CD14-positive monocyte (primary cell): ENCODE data around the gene CNPY2. TPM values are rescaled to one million over a fixed set of nuclear protein-coding genes. Genes with fewer than 3 reads are reported as not detected.
A peak's percentile ranks its signal among the peaks of the same experiment; 100 is the strongest.

ENCODE experiments used
- DNase-seq, 3 donors: peaks; one replicate each; pipeline ENCODE4 v3.0.0-alpha.2; 2011 to 2022
- H2AFZ ChIP-seq: 2 replicates; pipeline ENCODE4 v1.6.0; 2012; ENCODE audit warnings: mild to moderate bottlenecking, low read depth, low read length, inconsistent platforms; ENCODE audit not compliant: insufficient read depth, poor library complexity, severe bottlenecking
- H3K27ac ChIP-seq, 2 donors: 1 replicate in 1 of 2; 2 replicates in 1 of 2; pipeline ENCODE4 v1.5.1; 2012 to 2013; ENCODE audit warnings: low read length in 2 of 2, control low read depth in 1 of 2, inconsistent platforms in 1 of 2, low read depth in 1 of 2, mild to moderate bottlenecking in 1 of 2
- H3K27me3 ChIP-seq, 2 donors: one replicate each; pipeline versions ENCODE4 v1.6.0 to v1.6.1; 2011 to 2013; ENCODE audit warnings: low read length in 2 of 2; ENCODE audit not compliant: control insufficient read depth in 2 of 2, insufficient read depth in 2 of 2
- H3K36me3 ChIP-seq, 2 donors: replicated peaks in 1 of 2; 1 replicate in 1 of 2; 2 replicates in 1 of 2; pipeline versions ENCODE4 v1.5.1 to v1.6.1; 2012 to 2013; ENCODE audit warnings: low read length in 2 of 2, control low read depth in 1 of 2, inconsistent platforms in 1 of 2, mild to moderate bottlenecking in 1 of 2; ENCODE audit not compliant: insufficient read depth in 2 of 2, control insufficient read depth in 1 of 2
- H3K4me1 ChIP-seq, 2 donors: 1 replicate in 1 of 2; 2 replicates in 1 of 2; pipeline versions ENCODE4 v1.5.1 to v1.6.1; 2012 to 2013; ENCODE audit warnings: low read length in 2 of 2, control low read depth in 1 of 2, inconsistent platforms in 1 of 2, mild to moderate bottlenecking in 1 of 2, moderate library complexity in 1 of 2; ENCODE audit not compliant: insufficient read depth in 2 of 2, control insufficient read depth in 1 of 2
- H3K4me2 ChIP-seq: replicated peaks from 2 replicates; pipeline ENCODE3; 2012; ENCODE audit warnings: low read length, moderate library complexity, mild to moderate bottlenecking; ENCODE audit not compliant: poor library complexity, severe bottlenecking; ENCODE audit errors: extremely low read depth
- H3K4me3 ChIP-seq, 3 experiments: fragments of 200-600 bp in 1 of 3; sonication (generic) in 1 of 3; replicated peaks in 1 of 3; 1 replicate in 2 of 3; 2 replicates in 1 of 3; pipeline ENCODE4 v1.5.1; 2011 to 2013; ENCODE audit warnings: low read length in 3 of 3, mild to moderate bottlenecking in 3 of 3, control low read depth in 2 of 3, low read depth in 2 of 3, inconsistent platforms in 1 of 3, moderate library complexity in 1 of 3
- H3K79me2 ChIP-seq: 2 replicates; pipeline ENCODE4 v1.6.0; 2012; ENCODE audit warnings: mild to moderate bottlenecking, control low read depth, inconsistent platforms, low read length, moderate library complexity; ENCODE audit not compliant: insufficient read depth
- H3K9ac ChIP-seq: 2 replicates; pipeline ENCODE4 v1.6.0; 2017; ENCODE audit warnings: low read length, mild to moderate bottlenecking; ENCODE audit not compliant: insufficient read depth, poor library complexity, severe bottlenecking
- H3K9me3 ChIP-seq, 2 donors: replicated peaks in 1 of 2; 1 replicate in 1 of 2; 2 replicates in 1 of 2; pipeline versions ENCODE4 v1.5.1 to v1.6.1; 2012 to 2013; ENCODE audit warnings: low read length in 2 of 2, control low read depth in 1 of 2; ENCODE audit not compliant: control insufficient read depth in 1 of 2, insufficient read depth in 1 of 2
- H4K20me1 ChIP-seq: 2 replicates; pipeline ENCODE4 v1.6.0; 2012; ENCODE audit warnings: mild to moderate bottlenecking, low read length, control low read depth, moderate library complexity; ENCODE audit not compliant: insufficient read depth
- H3K27ac Mint-ChIP-seq, 7 donors: one replicate each; pipeline ENCODE4 v1.8.0; 2020; ENCODE audit warnings: mild to moderate bottlenecking in 7 of 7, mixed read lengths in 7 of 7, moderate library complexity in 6 of 7, inconsistent platforms in 2 of 7
- H3K27me3 Mint-ChIP-seq, 3 donors: one replicate each; pipeline ENCODE4 v1.8.0; 2021 to 2022; ENCODE audit warnings: low read depth in 3 of 3, mild to moderate bottlenecking in 3 of 3, mixed read lengths in 3 of 3, moderate library complexity in 3 of 3, inconsistent platforms in 1 of 3
- H3K36me3 Mint-ChIP-seq, 2 donors: one replicate each; pipeline ENCODE4 v1.8.0; 2020; ENCODE audit warnings: mixed read lengths in 2 of 2, inconsistent platforms in 1 of 2, mild to moderate bottlenecking in 1 of 2
- H3K4me1 Mint-ChIP-seq: one replicate; pipeline ENCODE4 v1.8.0; 2020; ENCODE audit warnings: mild to moderate bottlenecking, mixed read lengths
- H3K4me3 Mint-ChIP-seq, 2 donors: one replicate each; pipeline ENCODE4 v1.8.0; 2020; ENCODE audit warnings: mild to moderate bottlenecking in 2 of 2, mixed read lengths in 2 of 2, moderate library complexity in 1 of 2
- H3K9me3 Mint-ChIP-seq, 7 donors: one replicate each; pipeline ENCODE4 v1.8.0; 2020 to 2022; ENCODE audit warnings: mixed read lengths in 7 of 7, mild to moderate bottlenecking in 6 of 7, moderate library complexity in 6 of 7, inconsistent platforms in 2 of 7
- WGBS: methylation state at CpG from one replicate; pipeline ENCODE4 v1.1.5; 2013; ENCODE audit warnings: missing lambda C conversion rate; ENCODE audit not compliant: insufficient coverage; 5-methylcytosine and 5-hydroxymethylcytosine counted together
- intact Hi-C, 2 donors: fragments of 100-400 bp; cut with micrococcal nuclease; formaldehyde crosslinking; loops; one replicate each; pipeline versions ENCODE4 v1.15.0 to v1.15.1; 2023
- polyA plus RNA-seq, 3 donors: library from polyadenylated mRNA; depleted of rRNA in 1 of 3; unstranded in 2 of 3; stranded (reverse) in 1 of 3; fragments of 300-500 nt in 2 of 3; fragments of >200 nt in 1 of 3; fragmentation: Illumina TruSeq in 2 of 3; gene quantifications; 1 replicate in 2 of 3; 2 replicates in 1 of 3; pipeline ENCODE4 v1.2.3, GENCODE V29; 2012 to 2021
- TF ChIP-seq, protein P1 (sequence below): fragments of 200-600 bp; IDR thresholded peaks from one replicate; pipeline ENCODE4 v1.8.0; 2022; ENCODE audit warnings: antibody characterized with exemption, mild to moderate bottlenecking

The CNPY2 gene
- polyA plus RNA-seq, 3 donors, result 50.4 to 122 (median 121) TPM

DNA sequence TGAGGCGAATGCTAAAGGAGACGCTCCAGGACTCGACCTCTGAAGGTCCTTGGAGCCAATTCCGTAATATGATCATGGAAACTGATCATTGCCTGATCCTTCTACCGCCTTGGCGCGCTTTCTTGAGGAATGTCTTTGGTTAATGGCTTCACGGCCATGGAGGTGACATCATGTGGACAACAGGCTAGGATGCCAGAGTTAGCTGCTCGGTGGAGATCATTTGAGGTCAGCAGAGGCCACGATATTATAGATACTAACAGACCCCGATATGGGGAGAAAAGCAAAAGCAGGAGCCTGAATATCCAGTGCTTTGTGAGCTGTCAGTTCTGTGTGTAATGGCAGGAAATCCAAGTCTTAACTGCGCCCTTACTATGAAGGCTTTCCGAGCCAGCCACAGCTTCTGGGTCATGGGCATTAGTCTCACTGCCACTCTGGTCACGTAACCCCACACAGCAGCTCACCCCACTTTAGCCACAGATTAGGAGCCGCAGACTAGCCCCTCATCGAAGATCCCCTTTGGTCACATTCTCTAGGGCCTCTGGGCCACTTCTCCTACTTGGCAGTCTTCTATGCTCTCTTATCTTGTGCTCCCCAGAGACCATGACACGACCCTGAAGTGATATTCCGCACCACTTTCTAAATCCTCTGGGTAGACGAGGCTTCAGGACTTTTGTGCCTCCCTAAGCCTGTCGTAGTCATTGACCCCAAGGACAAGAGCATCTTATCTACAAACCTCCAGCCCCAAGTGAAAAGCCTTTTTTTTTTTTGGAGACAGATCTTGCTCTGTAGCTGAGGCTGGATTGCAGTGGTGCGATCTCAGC lies 14.9 kb downstream of the CNPY2 start:
- Histone ChIP-seq H3K36me3 (peaks cover 7 to 29% of the 10 kb centered on the region in 2 donors), H3K4me2 (peak overlapping the region; percentile 99), H3K9me3 (no peaks in the 10 kb centered on the region), H4K20me1 (peaks cover 39% of the 10 kb centered on the region), H3K4me3 (peak overlapping the region in 2 of 3 experiments; percentile 7 to 84), H3K27me3 (no peaks in the 10 kb centered on the region), H2AFZ (peak overlapping the region; percentile 86), H3K9ac (peak overlapping the region; percentile 94), H3K79me2 (peaks cover 53% of the 10 kb centered on the region), H3K4me1 (peaks cover 41 to 49% of the 10 kb centered on the region in 2 donors), H3K27ac (peak overlapping the region; percentile 84 to 95)
- intact Hi-C loops, result loop anchor here (2.0 kb wide), 2 partner anchors 14 to 60 kb away; partner anchors contain the start of genes CNPY2 (in 1 of the 2) and STAT2 (in 1 of the 2)
- DNase-seq, result no peak
- Mint-ChIP-seq H3K36me3 (peaks cover 16 to 25% of the 10 kb centered on the region in 2 donors), H3K9me3 (no peaks in the 10 kb centered on the region), H3K4me3 (peak overlapping the region; percentile 86 to 93), H3K27me3 (peaks cover 0 to 2% (median 0%) of the 10 kb centered on the region in 3 donors), H3K27ac (peak overlapping the region; percentile 94 to 97 (median 96)), H3K4me1 (peaks cover 50% of the 10 kb centered on the region)
- TF ChIP-seq, protein P1, sequence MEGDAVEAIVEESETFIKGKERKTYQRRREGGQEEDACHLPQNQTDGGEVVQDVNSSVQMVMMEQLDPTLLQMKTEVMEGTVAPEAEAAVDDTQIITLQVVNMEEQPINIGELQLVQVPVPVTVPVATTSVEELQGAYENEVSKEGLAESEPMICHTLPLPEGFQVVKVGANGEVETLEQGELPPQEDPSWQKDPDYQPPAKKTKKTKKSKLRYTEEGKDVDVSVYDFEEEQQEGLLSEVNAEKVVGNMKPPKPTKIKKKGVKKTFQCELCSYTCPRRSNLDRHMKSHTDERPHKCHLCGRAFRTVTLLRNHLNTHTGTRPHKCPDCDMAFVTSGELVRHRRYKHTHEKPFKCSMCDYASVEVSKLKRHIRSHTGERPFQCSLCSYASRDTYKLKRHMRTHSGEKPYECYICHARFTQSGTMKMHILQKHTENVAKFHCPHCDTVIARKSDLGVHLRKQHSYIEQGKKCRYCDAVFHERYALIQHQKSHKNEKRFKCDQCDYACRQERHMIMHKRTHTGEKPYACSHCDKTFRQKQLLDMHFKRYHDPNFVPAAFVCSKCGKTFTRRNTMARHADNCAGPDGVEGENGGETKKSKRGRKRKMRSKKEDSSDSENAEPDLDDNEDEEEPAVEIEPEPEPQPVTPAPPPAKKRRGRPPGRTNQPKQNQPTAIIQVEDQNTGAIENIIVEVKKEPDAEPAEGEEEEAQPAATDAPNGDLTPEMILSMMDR, result no peak
- WGBS, result 62% methylated on average over 19 of the region's 21 CpGs

- DNase-seq, result peak; percentile 97 to 98 (median 98)
- TF ChIP-seq, protein P1, result no peak
- Histone ChIP-seq H2AFZ (peak within 1 kb of the TSS; percentile 86), H3K9me3 (no peaks in the 10 kb centered on the region), H3K27me3 (no peaks in the 10 kb centered on the region), H3K9ac (peak within 1 kb of the TSS; percentile 94), H3K4me2 (peak within 1 kb of the TSS; percentile 99), H3K79me2 (peaks cover 61% of the 10 kb centered on the region), H3K4me3 (peak within 1 kb of the TSS; percentile 61 to 84 (median 66)), H3K27ac (peak within 1 kb of the TSS; percentile 84 to 95), H3K4me1 (peaks cover 41 to 49% of the 10 kb centered on the region in 2 donors), H4K20me1 (peaks cover 46% of the 10 kb centered on the region), H3K36me3 (peaks cover 5 to 23% of the 10 kb centered on the region in 2 donors)
- Mint-ChIP-seq H3K36me3 (peaks cover 11 to 25% of the 10 kb centered on the region in 2 donors), H3K27me3 (peaks cover 0 to 2% (median 0%) of the 10 kb centered on the region in 3 donors), H3K9me3 (no peaks in the 10 kb centered on the region), H3K4me1 (peaks cover 50% of the 10 kb centered on the region), H3K4me3 (peak within 1 kb of the TSS; percentile 93 to 98), H3K27ac (peak within 1 kb of the TSS; percentile 94 to 97 (median 97))
- intact Hi-C loops, result loop anchor here (2.0 kb wide), 2 partner anchors 15 to 61 kb away; partner anchors contain the start of genes CNPY2 (in 1 of the 2) and STAT2 (in 1 of the 2)
- under 1% methylated on average over 56 of the region's 63 CpGs for WGBS
Observed at GRCh38 chr12:56299853-56300643, 15.7 kb downstream of the CNPY2 start, which contains the start of gene CS. Gene CS, minus strand, starts transcription at chr12:56300330. Its CDS starts 129 bp downstream, at chr12:56300201.
